Measurements from ENCODE around the gene ACMSD. TPM values are rescaled to one million over a fixed set of nuclear protein-coding genes. Genes with fewer than 3 reads are reported as not detected.

Gene ACMSD
- total RNA-seq, 6 experiments from 2014 or later = 38.3 to 145 (median 87.0) TPM

GRCh38 chr2:134855709-134856108 lies 17.3 kb downstream of the ACMSD start:
- Histone ChIP-seq H3K27ac (no peak overlapping the region), H3K4me3 (no peak overlapping the region), H3K4me1 (peaks cover 0 to 19% (median 8%) of the 10 kb centered on the region in 4 donors), H3K9me3 (no peaks in the 10 kb centered on the region), H3K36me3 (peaks cover 0 to 26% (median 8%) of the 10 kb centered on the region in 4 donors), H3K27me3 (no peaks in the 10 kb centered on the region)
- TF ChIP-seq POLR2A (IDR thresholded peaks at IDR 0.05) (peak; percentile 1), CTCF (IDR thresholded peaks at IDR 0.05) (no peak)
- ATAC-seq = peak in 3 of 4 donors; percentile 22 to 33 (median 30)
- DNase-seq = no peak
- intact Hi-C loops (cut with DNase I) = no loop called here

- ATAC-seq = no peak
- H3K27me3 ChIP-seq = no peaks in the 10 kb centered on the region
- H3K27ac ChIP-seq = no peak overlapping the region
- H3K4me1 ChIP-seq = peaks cover 0 to 38% (median 14%) of the 10 kb centered on the region in 4 donors
- no peak for DNase-seq
- intact Hi-C loops (cut with DNase I) = no loop called here
- H3K9me3 ChIP-seq = no peaks in the 10 kb centered on the region
- TF ChIP-seq CTCF (IDR thresholded peaks at IDR 0.05) (no peak), POLR2A (IDR thresholded peaks at IDR 0.05) (no peak)
- H3K4me3 ChIP-seq = no peak overlapping the region
- peaks cover 0 to 18% (median 1%) of the 10 kb centered on the region in 4 donors for H3K36me3 ChIP-seq
Observed at GRCh38 chr2:134858245-134858644, 19.8 kb downstream of the ACMSD start.

GRCh38 chr2:134861173-134861572 lies 22.8 kb downstream of the ACMSD start:
- Histone ChIP-seq H3K4me1 (peaks cover 0 to 68% (median 21%) of the 10 kb centered on the region in 4 donors), H3K9me3 (no peaks in the 10 kb centered on the region), H3K27me3 (no peaks in the 10 kb centered on the region), H3K36me3 (peaks cover 0 to 7% (median 0%) of the 10 kb centered on the region in 4 donors), H3K27ac (peak overlapping the region; percentile 73 to 85 (median 82)), H3K4me3 (no peak overlapping the region)
- TF ChIP-seq CTCF (IDR thresholded peaks at IDR 0.05) (no peak), POLR2A (IDR thresholded peaks at IDR 0.05) (no peak)
- WGBS (ENCODE audit: insufficient coverage, low coverage, low lambda C conversion rate, missing lambda C conversion rate) = 23% methylated on average over 3 of the region's 3 CpGs
- ATAC-seq (peak in 1 of 4 donors; percentile 3), DNase-seq (no peak)
- intact Hi-C loops (cut with DNase I) = no loop called here

- WGBS (ENCODE audit: insufficient coverage, low coverage, low lambda C conversion rate, missing lambda C conversion rate) = 74% methylated on average over 3 of the region's 4 CpGs
- DNase-seq (no peak), ATAC-seq (peak in 2 of 4 donors; percentile 3)
- peaks cover 0 to 11% (median under 1%) of the 10 kb centered on the region in 4 donors for H3K36me3 ChIP-seq
- H3K4me3 ChIP-seq = no peak overlapping the region
- intact Hi-C loops (cut with DNase I) = no loop called here
- peak overlapping the region; percentile 73 to 85 (median 82) for H3K27ac ChIP-seq
- no peaks in the 10 kb centered on the region for H3K27me3 ChIP-seq
- H3K9me3 ChIP-seq = no peaks in the 10 kb centered on the region
- H3K4me1 ChIP-seq = peaks cover 0 to 77% (median 21%) of the 10 kb centered on the region in 4 donors
- TF ChIP-seq CTCF (IDR thresholded peaks at IDR 0.05) (no peak), POLR2A (IDR thresholded peaks at IDR 0.05) (no peak)
Observed at GRCh38 chr2:134862069-134862468, 23.7 kb downstream of the ACMSD start.

GRCh38 chr2:134862674-134863073 lies 24.3 kb downstream of the ACMSD start:
- Histone ChIP-seq H3K36me3 (peaks cover 0 to 15% (median 3%) of the 10 kb centered on the region in 4 donors), H3K9me3 (no peaks in the 10 kb centered on the region), H3K27ac (peak overlapping the region; percentile 73 to 85 (median 82)), H3K4me3 (no peak overlapping the region), H3K27me3 (no peaks in the 10 kb centered on the region), H3K4me1 (peaks cover 0 to 83% (median 21%) of the 10 kb centered on the region in 4 donors)
- WGBS (ENCODE audit: insufficient coverage, low coverage, low lambda C conversion rate, missing lambda C conversion rate) = 36% methylated on average over 2 of the region's 3 CpGs
- ATAC-seq (peak; percentile 71 to 82 (median 78)), DNase-seq (peak; percentile 72 to 92 (median 84))
- intact Hi-C loops (cut with DNase I) = no loop called here
- TF ChIP-seq CTCF (IDR thresholded peaks at IDR 0.05) (no peak), POLR2A (IDR thresholded peaks at IDR 0.05) (peak; percentile 32)
